HepG2 (cell line): Measurements from ENCODE around the gene MTHFD1L. TPM values are rescaled to one million over a fixed set of nuclear protein-coding genes. Genes with fewer than 3 reads are reported as not detected.

Experiments used
- ARNT2 ChIP-seq: sonication (generic); formaldehyde crosslinking; IDR thresholded peaks from 2 replicates; pipeline ENCODE4 v1.8.0; 2022; ENCODE audit warnings: mild to moderate bottlenecking, low read depth, missing genetic modification reagents, moderate library complexity
- BHLHE40 ChIP-seq: IDR thresholded peaks from 2 replicates; pipeline ENCODE4 v1.6.1; 2011; ENCODE audit warnings: low read length, improper control_type of control experiment
- DMAP1 ChIP-seq: IDR thresholded peaks from 2 replicates; pipeline ENCODE4 v1.6.1; 2016
- DMTF1 ChIP-seq: sonication (generic); formaldehyde crosslinking; IDR thresholded peaks from 2 replicates; pipeline ENCODE4 v1.4.0; 2020; ENCODE audit warnings: mild to moderate bottlenecking, missing genetic modification reagents
- DZIP1 ChIP-seq: sonication (generic); formaldehyde crosslinking; IDR thresholded peaks from 2 replicates; pipeline ENCODE4 v1.5.0; 2020; ENCODE audit warnings: mild to moderate bottlenecking, missing genetic modification reagents
- GATAD2A ChIP-seq: IDR thresholded peaks from 2 replicates; pipeline ENCODE4 v1.6.1; 2016
- HMGXB3 ChIP-seq: sonication (generic); formaldehyde crosslinking; IDR thresholded peaks from 2 replicates; pipeline ENCODE4 v1.4.0; 2020; ENCODE audit warnings: missing genetic modification reagents, borderline replicate concordance
- HNF1B ChIP-seq: sonication (generic); formaldehyde crosslinking; IDR thresholded peaks from 2 replicates; pipeline ENCODE4 v1.5.1; 2020; ENCODE audit warnings: mild to moderate bottlenecking, moderate library complexity, missing genetic modification reagents
- MLX ChIP-seq: IDR thresholded peaks from 2 replicates; pipeline ENCODE4 v1.6.1; 2016
- NFE2L1 ChIP-seq: sonication (generic); formaldehyde crosslinking; IDR thresholded peaks from 2 replicates; pipeline ENCODE4 v1.4.0; 2020; ENCODE audit warnings: missing genetic modification reagents, mild to moderate bottlenecking, borderline replicate concordance
- PAWR ChIP-seq: sonication (generic); formaldehyde crosslinking; IDR thresholded peaks from 2 replicates; pipeline ENCODE4 v1.4.0; 2020; ENCODE audit warnings: missing genetic modification reagents, mild to moderate bottlenecking, borderline replicate concordance
- ZFX ChIP-seq: sonication (generic); formaldehyde crosslinking; IDR thresholded peaks from 2 replicates; pipeline ENCODE4 v1.4.0; 2020; ENCODE audit warnings: mild to moderate bottlenecking, low read depth, missing genetic modification reagents, moderate library complexity
- ZNF205 ChIP-seq: IDR thresholded peaks from 2 replicates; pipeline ENCODE4 v1.6.1; 2018; ENCODE audit warnings: missing biosample characterization, missing genetic modification reagents
- ZNF644 ChIP-seq: IDR thresholded peaks from 2 replicates; pipeline ENCODE4 v1.6.1; 2016; ENCODE audit warnings: low read depth
- ZNF709 ChIP-seq: sonication (generic); formaldehyde crosslinking; IDR thresholded peaks from 2 replicates; pipeline ENCODE4 v1.5.0; 2020; ENCODE audit warnings: mild to moderate bottlenecking, missing genetic modification reagents
- ZNF75D ChIP-seq: sonication (generic); formaldehyde crosslinking; IDR thresholded peaks from 2 replicates; pipeline ENCODE4 v1.8.1; 2023; ENCODE audit warnings: missing genetic modification reagents, mild to moderate bottlenecking, borderline replicate concordance
- ZNF790 ChIP-seq: sonication (generic); formaldehyde crosslinking; IDR thresholded peaks from 2 replicates; pipeline ENCODE4 v1.8.0; 2022; ENCODE audit warnings: missing genetic modification reagents, mild to moderate bottlenecking, borderline replicate concordance
- polyA plus RNA-seq, 8 experiments: library from polyadenylated mRNA; depleted of rRNA in 3 of 8; stranded (reverse) in 7 of 8; unstranded in 1 of 8; fragments of >200 nt; fragmentation: Illumina TruSeq in 4 of 8; extraction: Trizol in 4 of 8; gene quantifications; 2 replicates each; pipeline versions ENCODE4 v1.2.1 to v1.2.3, GENCODE V29; 2011 to 2016; ENCODE audit warnings: low read depth in 4 of 8, missing spikeins in 1 of 8, mixed read lengths in 1 of 8; ENCODE audit not compliant: insufficient read depth in 1 of 8
- total RNA-seq, 5 experiments: library from RNA; depleted of rRNA; stranded (reverse); fragments of >200 nt; fragmentation: Illumina TruSeq; extraction: Trizol; gene quantifications; 2 replicates each; pipeline ENCODE4 v1.2.3, GENCODE V29; 2016; ENCODE audit warnings: low read depth in 1 of 5

MTHFD1L gene
- total and polyA plus RNA-seq, 2 of the 13 experiments (the other 11 are each of a cell fraction or from before 2014, with no cell fraction given) = 24.0 to 39.6 TPM

GRCh38 chr6:151067684-151068596, 202.4 kb downstream of the MTHFD1L start (continued):
- no peak for TF ChIP-seq DMTF1 (CRISPR knock-in tag)
- TF ChIP-seq DZIP1 (CRISPR knock-in tag) = no peak
- no peak; the same call in 1 of the 2 replicates for TF ChIP-seq HNF1B (CRISPR knock-in tag)
- TF ChIP-seq GATAD2A (CRISPR knock-in tag) = peak; percentile 77
- TF ChIP-seq ARNT2 = peak; percentile 45; the same call in 1 of the 2 replicates
- TF ChIP-seq ZNF75D (CRISPR knock-in tag) = no peak
- peak; percentile 67; the same call in 1 of the 2 replicates for TF ChIP-seq MLX (CRISPR knock-in tag)
- no peak for TF ChIP-seq ZNF205 (CRISPR knock-in tag)
- peak; percentile 77 for TF ChIP-seq ZFX
- no peak for TF ChIP-seq ZNF790
- no peak for TF ChIP-seq NFE2L1 (CRISPR knock-in tag)
- no peak for TF ChIP-seq PAWR (CRISPR knock-in tag)
- peak; percentile 62 for TF ChIP-seq BHLHE40
- TF ChIP-seq ZNF709 (CRISPR knock-in tag) = no peak
- TF ChIP-seq ZNF644 (CRISPR knock-in tag) = peak; percentile 75; the same call in 1 of the 2 replicates
- TF ChIP-seq HMGXB3 (CRISPR knock-in tag) = peak; percentile 54
- TF ChIP-seq DMAP1 (CRISPR knock-in tag) = peak; percentile 65; the same call in 1 of the 2 replicates
